GM18498 (cell line): ENCODE results near the gene KIAA1549.

Experiments used
- ATAC-seq: cut with Tn5 transposase; IDR thresholded peaks from one replicate; pipeline ENCODE4 v1.9.1; 2021; ENCODE audit warnings: mild to moderate bottlenecking, moderate library complexity; ENCODE audit not compliant: unreplicated experiment

The KIAA1549 gene

GRCh38 chr7:138861051-138861450 is 120.1 kb downstream of the KIAA1549 start:
- ATAC-seq, result no peak

- no peak for ATAC-seq
Measured at GRCh38 chr7:138857728-138858127, 123.5 kb downstream of the KIAA1549 start.

GRCh38 chr7:138854115-138854645 is 127.0 kb downstream of the KIAA1549 start:
- ATAC-seq, result no peak

- ATAC-seq, result no peak
Measured at GRCh38 chr7:138853448-138853847, 127.7 kb downstream of the KIAA1549 start.

- ATAC-seq, result no peak
Measured at GRCh38 chr7:138852469-138852868, 128.7 kb downstream of the KIAA1549 start.

- ATAC-seq, result no peak
Measured at GRCh38 chr7:138849701-138850100, 131.5 kb downstream of the KIAA1549 start.

- ATAC-seq, result no peak
Measured at GRCh38 chr7:138848056-138848980, 132.9 kb downstream of the KIAA1549 start.

- ATAC-seq, result no peak
Measured at GRCh38 chr7:138845711-138846110, 135.5 kb downstream of the KIAA1549 start.

- no peak for ATAC-seq
Measured at GRCh38 chr7:138843632-138844580, 137.3 kb downstream of the KIAA1549 start.

- no peak for ATAC-seq
Measured at GRCh38 chr7:138842111-138842510, 139.1 kb downstream of the KIAA1549 start.

- ATAC-seq, result no peak
Measured at GRCh38 chr7:138838166-138838565, 143.0 kb downstream of the KIAA1549 start.

GRCh38 chr7:138837627-138838026 is 143.6 kb downstream of the KIAA1549 start:
- ATAC-seq, result no peak

- ATAC-seq, result no peak
Measured at GRCh38 chr7:138835087-138835486, 146.1 kb downstream of the KIAA1549 start.

- no peak for ATAC-seq
Measured at GRCh38 chr7:138834583-138834982, 146.6 kb downstream of the KIAA1549 start.

- no peak for ATAC-seq
Measured at GRCh38 chr7:138833596-138833995, 147.6 kb downstream of the KIAA1549 start.

GRCh38 chr7:138832966-138833365 is 148.2 kb downstream of the KIAA1549 start:
- ATAC-seq, result no peak

GRCh38 chr7:138829335-138829734 is 151.9 kb downstream of the KIAA1549 start:
- no peak for ATAC-seq

GRCh38 chr7:138828302-138828701 is 152.9 kb downstream of the KIAA1549 start:
- no peak for ATAC-seq

GRCh38 chr7:138825049-138825721 is 156.0 kb downstream of the KIAA1549 start:
- ATAC-seq, result no peak

GRCh38 chr7:138822867-138823535 is 158.2 kb downstream of the KIAA1549 start:
- ATAC-seq, result no peak
